Uterus (tissue), 2 donors: ENCODE measurements around the gene ARHGEF4.

Source experiments
- POLR2A ChIP-seq, 2 donors: fragments of 450-650 bp; IDR thresholded peaks; one replicate each; pipeline ENCODE4 v1.6.1; 2016; ENCODE audit warnings: antibody characterized with exemption in 2 of 2, mild to moderate bottlenecking in 1 of 2, moderate library complexity in 1 of 2
- TF ChIP-seq, protein P1 (sequence below), 4 experiments: fragments of 200-600 bp in 2 of 4; fragments of 450-650 bp in 2 of 4; sonication (generic) in 2 of 4; IDR thresholded peaks; one replicate each; pipeline ENCODE4 v1.5.1; 2016 to 2019; ENCODE audit warnings: antibody characterized with exemption in 4 of 4, mild to moderate bottlenecking in 2 of 4, moderate library complexity in 1 of 4

DNA sequence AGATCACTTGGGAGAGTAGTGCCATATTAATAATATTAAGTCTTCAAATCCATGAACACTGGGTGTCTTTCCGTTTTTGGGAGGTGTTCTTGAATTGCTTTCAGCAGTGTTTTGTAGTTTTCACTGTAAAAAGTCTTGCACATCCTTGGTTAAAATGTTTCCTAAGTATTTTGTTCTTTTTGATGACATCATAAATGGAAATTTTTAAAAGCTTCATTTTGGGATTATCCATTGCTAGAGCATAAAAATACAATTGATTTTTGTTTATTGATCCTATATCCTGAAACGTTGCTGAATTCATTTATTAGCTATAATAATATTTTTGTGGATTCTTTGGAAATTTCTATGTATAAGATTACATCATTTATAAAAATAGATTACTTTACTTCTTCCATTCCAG is 96.8 kb downstream of the ARHGEF4 start:
- TF ChIP-seq, protein P1, sequence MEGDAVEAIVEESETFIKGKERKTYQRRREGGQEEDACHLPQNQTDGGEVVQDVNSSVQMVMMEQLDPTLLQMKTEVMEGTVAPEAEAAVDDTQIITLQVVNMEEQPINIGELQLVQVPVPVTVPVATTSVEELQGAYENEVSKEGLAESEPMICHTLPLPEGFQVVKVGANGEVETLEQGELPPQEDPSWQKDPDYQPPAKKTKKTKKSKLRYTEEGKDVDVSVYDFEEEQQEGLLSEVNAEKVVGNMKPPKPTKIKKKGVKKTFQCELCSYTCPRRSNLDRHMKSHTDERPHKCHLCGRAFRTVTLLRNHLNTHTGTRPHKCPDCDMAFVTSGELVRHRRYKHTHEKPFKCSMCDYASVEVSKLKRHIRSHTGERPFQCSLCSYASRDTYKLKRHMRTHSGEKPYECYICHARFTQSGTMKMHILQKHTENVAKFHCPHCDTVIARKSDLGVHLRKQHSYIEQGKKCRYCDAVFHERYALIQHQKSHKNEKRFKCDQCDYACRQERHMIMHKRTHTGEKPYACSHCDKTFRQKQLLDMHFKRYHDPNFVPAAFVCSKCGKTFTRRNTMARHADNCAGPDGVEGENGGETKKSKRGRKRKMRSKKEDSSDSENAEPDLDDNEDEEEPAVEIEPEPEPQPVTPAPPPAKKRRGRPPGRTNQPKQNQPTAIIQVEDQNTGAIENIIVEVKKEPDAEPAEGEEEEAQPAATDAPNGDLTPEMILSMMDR (IDR thresholded peaks at IDR 0.05): no peak
- TF ChIP-seq POLR2A (IDR thresholded peaks at IDR 0.05): no peak
